PFSK-1 (cell line): ENCODE data around the gene CSNK1G3.

Experiments
- FOXP2 ChIP-seq: optimal IDR thresholded peaks from 2 replicates; pipeline ENCODE3; 2011; ENCODE audit warnings: borderline replicate concordance, control low read depth, inconsistent platforms; ENCODE audit not compliant: insufficient read depth; ENCODE audit errors: extremely low read length, extremely low read depth
- POLR2AphosphoS5 ChIP-seq: IDR thresholded peaks from 2 replicates; pipeline ENCODE4 v1.6.1; 2012; ENCODE audit warnings: low read depth, mild to moderate bottlenecking, control low read depth, low read length, moderate library complexity
- REST ChIP-seq, 2 experiments: IDR thresholded peaks; 2 replicates each; pipeline versions ENCODE4 v1.6.1 to v1.8.0; 2011 to 2012; ENCODE audit warnings: low read depth in 2 of 2, low read length in 2 of 2, control low read depth in 1 of 2, inconsistent platforms in 1 of 2, mild to moderate bottlenecking in 1 of 2, moderate library complexity in 1 of 2; ENCODE audit not compliant: insufficient read depth in 1 of 2
- SIN3A ChIP-seq: IDR thresholded peaks from 2 replicates; pipeline ENCODE4 v1.6.1; 2012; ENCODE audit warnings: mild to moderate bottlenecking, low read length, moderate library complexity, borderline replicate concordance; ENCODE audit not compliant: insufficient read depth
- TAF1 ChIP-seq: IDR thresholded peaks from 2 replicates; pipeline ENCODE4 v1.6.1; 2012; ENCODE audit warnings: low read length, control low read depth, borderline replicate concordance; ENCODE audit not compliant: insufficient read depth

CSNK1G3 gene

GRCh38 chr5:123490974-123491373 is 21.0 kb upstream of the CSNK1G3 start:
- TF ChIP-seq POLR2AphosphoS5 (no peak), SIN3A (no peak), TAF1 (no peak), REST (IDR thresholded peaks at IDR 0.05; ENCODE audit: insufficient read depth in 1 of 2, low read depth in 2 of 2, low read length in 2 of 2) (no peak), FOXP2 (no peak)

GRCh38 chr5:123496892-123497291 is 15.1 kb upstream of the CSNK1G3 start:
- TF ChIP-seq REST (IDR thresholded peaks at IDR 0.05; ENCODE audit: insufficient read depth in 1 of 2, low read depth in 2 of 2, low read length in 2 of 2) (no peak), FOXP2 (no peak), POLR2AphosphoS5 (no peak), TAF1 (no peak), SIN3A (no peak)

- TF ChIP-seq TAF1, result no peak
- TF ChIP-seq REST (IDR thresholded peaks at IDR 0.05; ENCODE audit: insufficient read depth in 1 of 2, low read depth in 2 of 2, low read length in 2 of 2), result no peak
- TF ChIP-seq POLR2AphosphoS5, result no peak
- no peak for TF ChIP-seq FOXP2
- no peak for TF ChIP-seq SIN3A
These were observed 11.5 kb upstream of the CSNK1G3 start for GRCh38 chr5:123500471-123500870.

- TF ChIP-seq FOXP2, result no peak
- TF ChIP-seq TAF1, result no peak
- no peak for TF ChIP-seq SIN3A
- TF ChIP-seq REST (IDR thresholded peaks at IDR 0.05; ENCODE audit: insufficient read depth in 1 of 2, low read depth in 2 of 2, low read length in 2 of 2), result no peak
- TF ChIP-seq POLR2AphosphoS5, result no peak
These were observed 9.9 kb upstream of the CSNK1G3 start for GRCh38 chr5:123502120-123502519.

GRCh38 chr5:123503299-123503698 is 8.7 kb upstream of the CSNK1G3 start:
- TF ChIP-seq SIN3A, result no peak
- no peak for TF ChIP-seq FOXP2
- TF ChIP-seq TAF1, result no peak
- no peak for TF ChIP-seq REST (IDR thresholded peaks at IDR 0.05; ENCODE audit: insufficient read depth in 1 of 2, low read depth in 2 of 2, low read length in 2 of 2)
- TF ChIP-seq POLR2AphosphoS5, result no peak
